ENCODE results near the gene RSBN1.
"Not testable (repeated sequence)": the region's sequence is repeated elsewhere in the genome, so short reads cannot be mapped to it uniquely, and the experiment has no call there.

The RSBN1 gene

GRCh38 chr1:113779542-113779941, 32.7 kb downstream of the RSBN1 start:
- no peak for DNase-seq

- DNase-seq, result no peak
These were observed 34.7 kb downstream of the RSBN1 start for GRCh38 chr1:113777561-113777960.

- no peak for DNase-seq
These were observed 42.2 kb downstream of the RSBN1 start for GRCh38 chr1:113770031-113770430.

- no peak for DNase-seq
These were observed 42.7 kb downstream of the RSBN1 start for GRCh38 chr1:113769601-113769970.

GRCh38 chr1:113768916-113769600, 43.2 kb downstream of the RSBN1 start:
- DNase-seq, result no peak

GRCh38 chr1:113765306-113766230, 46.7 kb downstream of the RSBN1 start:
- DNase-seq, result no peak

GRCh38 chr1:113763661-113764060, 48.6 kb downstream of the RSBN1 start:
- DNase-seq, result no peak

- DNase-seq, result no peak
These were observed 50.3 kb downstream of the RSBN1 start for GRCh38 chr1:113761937-113762336.

- no peak for DNase-seq
These were observed 51.9 kb downstream of the RSBN1 start for GRCh38 chr1:113760102-113761080.

GRCh38 chr1:113759333-113760101, 52.8 kb downstream of the RSBN1 start, which contains the start of gene PHTF1:
PHTF1 (minus strand) TSS chr1:113759486; CDS start chr1:113758703, 783 bp downstream.
- peak; percentile 84 for DNase-seq

- peak; percentile 79 for DNase-seq
These were observed 53.5 kb downstream of the RSBN1 start for GRCh38 chr1:113758631-113759332.

GRCh38 chr1:113756461-113756860, 55.8 kb downstream of the RSBN1 start:
- DNase-seq, result no peak

- not testable (repeated sequence) for DNase-seq
These were observed 58.9 kb downstream of the RSBN1 start for GRCh38 chr1:113753333-113753732.

GRCh38 chr1:113751516-113751915, 60.8 kb downstream of the RSBN1 start:
- no peak for DNase-seq

- DNase-seq, result no peak
These were observed 61.2 kb downstream of the RSBN1 start for GRCh38 chr1:113751114-113751513.

GRCh38 chr1:113749402-113749801, 62.9 kb downstream of the RSBN1 start:
- DNase-seq, result no peak

- DNase-seq, result no peak
These were observed 64.9 kb downstream of the RSBN1 start for GRCh38 chr1:113747376-113747775.

- DNase-seq, result no peak
These were observed 66.9 kb downstream of the RSBN1 start for GRCh38 chr1:113745425-113745824.

- no peak for DNase-seq
These were observed 68.2 kb downstream of the RSBN1 start for GRCh38 chr1:113744114-113744513.

GRCh38 chr1:113742515-113742914, 69.8 kb downstream of the RSBN1 start:
- DNase-seq, result no peak

GRCh38 chr1:113734357-113735055, 77.8 kb downstream of the RSBN1 start:
- no peak for DNase-seq
